IMR-90 (cell line): ENCODE results near the gene FGF9. TPM values are rescaled to one million over a fixed set of nuclear protein-coding genes. Genes with fewer than 3 reads are reported as not detected.

ENCODE experiments used
- ATAC-seq: fragments of 200-7000 bp; cut with Tn5 transposase; 2 replicates; pipeline ENCODE4 v1.9.1; 2020; ENCODE audit warnings: low read depth, mild to moderate bottlenecking, moderate library complexity
- BruUV-seq: library from RNA; stranded (reverse); fragments of 400-500 nt; replicated peaks from 2 replicates; lab custom pipeline; 2021; lab: Mats Ljungman, UMichigan
- CTCF ChIA-PET: fragments of 300-600 bp; formaldehyde crosslinking; extraction: SDS; loops from one replicate; lab custom pipeline; 2021; ENCODE audit warnings: antibody characterized with exemption; lab: Yijun Ruan, JAX
- POLR2A ChIA-PET: fragments of 300-600 bp; sonication (Branson Sonifier 250); formaldehyde crosslinking; loops from one replicate; lab custom pipeline; 2022; ENCODE audit warnings: antibody characterized with exemption; ENCODE audit not compliant: unreplicated experiment; lab: Charles Lee
- DNase-seq: peaks from one replicate; pipeline ENCODE4 v3.0.0; 2013
- H2AFZ ChIP-seq: replicated peaks from 2 replicates; pipeline ENCODE3; 2013; ENCODE audit warnings: low read length, mild to moderate bottlenecking; ENCODE audit not compliant: poor library complexity
- H2AK5ac ChIP-seq: 2 replicates; pipeline ENCODE4 v1.6.1; 2013; ENCODE audit warnings: low read depth, low read length, inconsistent platforms
- H2AK9ac ChIP-seq: replicated peaks from 2 replicates; pipeline ENCODE3; 2013; ENCODE audit warnings: mild to moderate bottlenecking, low read depth, low read length, moderate library complexity; ENCODE audit not compliant: poor library complexity
- H2BK120ac ChIP-seq: 2 replicates; pipeline ENCODE4 v1.6.1; 2013; ENCODE audit warnings: low read depth, low read length, inconsistent platforms
- H2BK15ac ChIP-seq: 3 replicates; pipeline ENCODE4 v1.6.1; 2013; ENCODE audit warnings: low read depth, low read length, inconsistent platforms
- H2BK20ac ChIP-seq: 2 replicates; pipeline ENCODE4 v1.6.1; 2013; ENCODE audit warnings: low read depth, mild to moderate bottlenecking, inconsistent platforms, low read length, moderate library complexity
- H2BK5ac ChIP-seq: 2 replicates; pipeline ENCODE4 v1.6.1; 2013; ENCODE audit warnings: mild to moderate bottlenecking, low read depth, low read length, inconsistent platforms; ENCODE audit not compliant: poor library complexity, severe bottlenecking
- H3K14ac ChIP-seq: replicated peaks from 2 replicates; pipeline ENCODE4 v1.6.1; 2013; ENCODE audit warnings: low read depth, low read length, inconsistent platforms
- H3K18ac ChIP-seq: 2 replicates; pipeline ENCODE4 v1.6.1; 2013; ENCODE audit warnings: low read depth, low read length, control low read depth
- H3K23ac ChIP-seq: 2 replicates; pipeline ENCODE4 v1.6.1; 2013; ENCODE audit warnings: low read depth, low read length, inconsistent platforms
- H3K27ac ChIP-seq: 2 replicates; pipeline ENCODE4 v1.5.1; 2013; ENCODE audit warnings: mild to moderate bottlenecking, control low read depth, low read length; ENCODE audit not compliant: insufficient read depth
- H3K27me3 ChIP-seq: 2 replicates; pipeline ENCODE4 v1.6.1; 2013; ENCODE audit warnings: low read length; ENCODE audit not compliant: control insufficient read depth, insufficient read depth
- H3K36me3 ChIP-seq: 2 replicates; pipeline ENCODE4 v1.6.1; 2013; ENCODE audit warnings: low read length, mixed read lengths; ENCODE audit not compliant: control insufficient read depth, insufficient read depth
- H3K4ac ChIP-seq: 2 replicates; pipeline ENCODE4 v1.6.1; 2013; ENCODE audit warnings: low read depth, low read length, inconsistent platforms
- H3K4me1 ChIP-seq: 2 replicates; pipeline ENCODE4 v1.6.1; 2013; ENCODE audit warnings: low read length, mixed read lengths; ENCODE audit not compliant: control insufficient read depth, insufficient read depth
- H3K4me2 ChIP-seq: 2 replicates; pipeline ENCODE4 v1.6.1; 2013; ENCODE audit warnings: low read depth, mild to moderate bottlenecking, control low read depth, low read length, moderate library complexity
- H3K4me3 ChIP-seq: 2 replicates; pipeline ENCODE4 v1.5.1; 2013; ENCODE audit warnings: low read depth, mild to moderate bottlenecking, control low read depth, low read length, moderate library complexity; ENCODE audit not compliant: insufficient read depth
- H3K56ac ChIP-seq: 2 replicates; pipeline ENCODE4 v1.6.1; 2013; ENCODE audit warnings: low read length, inconsistent platforms; ENCODE audit not compliant: insufficient read depth; ENCODE audit errors: extremely low read depth
- H3K79me1 ChIP-seq, 2 experiments: 2 replicates each; pipeline ENCODE4 v1.6.1; 2013; ENCODE audit warnings: low read length in 2 of 2, inconsistent platforms in 1 of 2, low read depth in 1 of 2
- H3K9ac ChIP-seq: 2 replicates; pipeline ENCODE4 v1.6.1; 2013; ENCODE audit warnings: low read depth, low read length, control low read depth
- H3K9me1 ChIP-seq: 2 replicates; pipeline ENCODE4 v1.6.1; 2013; ENCODE audit warnings: low read length, inconsistent platforms; ENCODE audit not compliant: insufficient read depth
- H3K9me3 ChIP-seq: 2 replicates; pipeline ENCODE4 v1.6.1; 2013; ENCODE audit warnings: low read length; ENCODE audit not compliant: control insufficient read depth, insufficient read depth
- H4K20me1 ChIP-seq: 2 replicates; pipeline ENCODE4 v1.6.1; 2013; ENCODE audit warnings: low read length, inconsistent platforms; ENCODE audit not compliant: insufficient read depth
- H4K5ac ChIP-seq: 2 replicates; pipeline ENCODE4 v1.6.1; 2013; ENCODE audit warnings: mild to moderate bottlenecking, low read depth, low read length, control low read depth
- H4K8ac ChIP-seq, 2 experiments: 2 replicates each; pipeline ENCODE4 v1.6.1; 2013; ENCODE audit warnings: low read depth in 2 of 2, low read length in 2 of 2, control low read depth in 1 of 2, inconsistent platforms in 1 of 2
- H4K91ac ChIP-seq: 2 replicates; pipeline ENCODE4 v1.6.1; 2013; ENCODE audit warnings: low read depth, low read length, inconsistent platforms; ENCODE audit not compliant: insufficient read depth
- BHLHE40 ChIP-seq: fragments of 150-350 bp; IDR thresholded peaks from 2 replicates; pipeline ENCODE4 v1.6.1; 2016; ENCODE audit warnings: mild to moderate bottlenecking, low read depth, low read length
- CEBPB ChIP-seq: IDR thresholded peaks from 2 replicates; pipeline ENCODE4 v1.6.1; 2012; ENCODE audit warnings: low read depth, low read length, improper control_type of control experiment
- MAFK ChIP-seq: IDR thresholded peaks from 2 replicates; pipeline ENCODE4 v1.6.1; 2012; ENCODE audit warnings: low read depth, low read length, improper control_type of control experiment
- MAZ ChIP-seq: IDR thresholded peaks from 2 replicates; pipeline ENCODE4 v1.6.1; 2012; ENCODE audit warnings: low read depth, mild to moderate bottlenecking, low read length, improper control_type of control experiment, moderate library complexity, borderline replicate concordance
- MXI1 ChIP-seq: IDR thresholded peaks from 2 replicates; pipeline ENCODE4 v1.6.1; 2012; ENCODE audit warnings: low read depth, mild to moderate bottlenecking, low read length, moderate library complexity, borderline replicate concordance
- POLR2A ChIP-seq: IDR thresholded peaks from 2 replicates; pipeline ENCODE4 v1.6.1; 2012; ENCODE audit warnings: mild to moderate bottlenecking, low read depth, low read length
- RCOR1 ChIP-seq: IDR thresholded peaks from 2 replicates; pipeline ENCODE4 v1.6.1; 2012; ENCODE audit warnings: mild to moderate bottlenecking, low read length, improper control_type of control experiment; ENCODE audit not compliant: insufficient replicate concordance
- RFX5 ChIP-seq: IDR thresholded peaks from 2 replicates; pipeline ENCODE4 v1.8.0; 2012; ENCODE audit warnings: low read depth, mild to moderate bottlenecking, low read length, moderate library complexity
- SMC3 ChIP-seq: fragments of 150-350 bp; IDR thresholded peaks from 2 replicates; pipeline ENCODE4 v1.6.1; 2016; ENCODE audit warnings: low read depth, mild to moderate bottlenecking, antibody characterized with exemption, low read length, moderate library complexity
- whole genome bisulfite sequencing, 2 experiments: methylation state at CpG; one replicate each; pipeline versions ENCODE4 v1.1.5 to v1.1.7; 2013; ENCODE audit warnings: missing lambda C conversion rate in 2 of 2; ENCODE audit not compliant: insufficient read length in 1 of 2; ENCODE audit errors: extremely low coverage in 2 of 2; 5-methylcytosine and 5-hydroxymethylcytosine counted together
- dilution Hi-C: fragments of 300-500 bp; cut with HindIII; formaldehyde crosslinking; loops from one replicate; pipeline ENCODE4 v1.14.3; 2018; ENCODE audit warnings: low sequenced_read_pairs; ENCODE audit not compliant: unreplicated experiment
- in situ Hi-C: fragments of 300-500 bp; cut with MboI; formaldehyde crosslinking; loops from 3 replicates; pipeline ENCODE4 v1.14.3; 2019; ENCODE audit warnings: low sequenced_read_pairs, inconsistent platforms, mixed read lengths
- intact Hi-C: fragments of 100-400 bp; cut with micrococcal nuclease; formaldehyde crosslinking; loops from 2 replicates; pipeline ENCODE4 v1.10.0; 2022
- polyA plus RNA-seq, 3 experiments: library from polyadenylated mRNA; depleted of rRNA; stranded (reverse); fragments of >200 nt; gene quantifications; 2 replicates each; pipeline ENCODE4 v1.2.3, GENCODE V29; 2012; ENCODE audit warnings: low replicate concordance in 1 of 3
- total RNA-seq: library from RNA; depleted of rRNA; stranded (reverse); fragments of >200 nt; gene quantifications from 2 replicates; pipeline ENCODE4 v1.2.3, GENCODE V29; 2012
- TF ChIP-seq, protein P1 (sequence below): fragments of 150-350 bp; IDR thresholded peaks from 2 replicates; pipeline ENCODE4 v1.6.1; 2016; ENCODE audit warnings: low read depth, mild to moderate bottlenecking, low read length, moderate library complexity, borderline replicate concordance
- TF ChIP-seq, protein P2 (sequence below): conservative IDR thresholded peaks from 2 replicates; pipeline ENCODE4 v1.5.1; 2012; ENCODE audit warnings: mild to moderate bottlenecking, low read depth, low read length, improper control_type of control experiment

The FGF9 gene
- total and polyA plus RNA-seq, 2 of the 4 experiments (the other 2 are of a cell fraction), result under 0.01 to 0.05 TPM

DNA sequence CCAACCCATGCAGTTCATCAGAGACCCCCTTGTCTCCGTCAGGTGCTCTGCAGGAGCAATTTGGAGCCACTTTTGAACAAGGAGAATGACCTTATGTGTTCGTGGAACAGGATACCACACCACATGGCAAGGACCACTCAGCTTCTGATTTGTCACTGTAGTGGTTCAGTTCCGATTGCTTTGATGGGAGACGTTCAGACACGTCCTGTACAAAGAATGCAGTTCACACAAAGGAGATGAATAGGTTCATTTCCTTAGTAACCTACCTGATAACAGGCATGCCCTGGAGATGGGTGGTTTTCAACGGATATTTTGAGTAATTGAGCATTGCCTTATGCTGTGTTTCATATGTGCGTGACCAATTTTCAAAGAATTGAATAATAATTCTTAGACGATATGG is 17.2 kb downstream of the FGF9 start:
- Histone ChIP-seq H3K27ac (no peak overlapping the region), H4K91ac (no peak overlapping the region), H4K8ac (no peak overlapping the region), H3K23ac (no peak overlapping the region), H2BK15ac (no peak overlapping the region), H2BK5ac (no peak overlapping the region), H3K4me1 (peaks cover 10% of the 10 kb centered on the region), H3K79me1 (no peaks in the 10 kb centered on the region), H3K9ac (no peak overlapping the region), H2AK9ac (no peak overlapping the region), H2BK120ac (no peak overlapping the region), H3K4ac (no peak overlapping the region), H3K56ac (no peak overlapping the region), H3K27me3 (peaks cover 15% of the 10 kb centered on the region), H3K4me3 (no peak overlapping the region), H3K18ac (no peak overlapping the region), H3K9me1 (peaks cover 13% of the 10 kb centered on the region), H3K4me2 (no peak overlapping the region), H4K5ac (no peak overlapping the region), H3K14ac (no peak overlapping the region), H2AFZ (no peak overlapping the region), H4K20me1 (no peaks in the 10 kb centered on the region), H3K36me3 (peaks cover 2% of the 10 kb centered on the region; the same call in 1 of the 2 replicates), H2BK20ac (no peak overlapping the region), H2AK5ac (no peak overlapping the region), H3K9me3 (no peaks in the 10 kb centered on the region)
- TF ChIP-seq MAFK (no peak), CEBPB (no peak), SMC3 (no peak), RFX5 (no peak), BHLHE40 (no peak), POLR2A (no peak), MAZ (no peak), RCOR1 (no peak), MXI1 (no peak)
- TF ChIP-seq, protein P1, sequence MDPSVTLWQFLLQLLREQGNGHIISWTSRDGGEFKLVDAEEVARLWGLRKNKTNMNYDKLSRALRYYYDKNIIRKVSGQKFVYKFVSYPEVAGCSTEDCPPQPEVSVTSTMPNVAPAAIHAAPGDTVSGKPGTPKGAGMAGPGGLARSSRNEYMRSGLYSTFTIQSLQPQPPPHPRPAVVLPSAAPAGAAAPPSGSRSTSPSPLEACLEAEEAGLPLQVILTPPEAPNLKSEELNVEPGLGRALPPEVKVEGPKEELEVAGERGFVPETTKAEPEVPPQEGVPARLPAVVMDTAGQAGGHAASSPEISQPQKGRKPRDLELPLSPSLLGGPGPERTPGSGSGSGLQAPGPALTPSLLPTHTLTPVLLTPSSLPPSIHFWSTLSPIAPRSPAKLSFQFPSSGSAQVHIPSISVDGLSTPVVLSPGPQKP, result no peak
- TF ChIP-seq, protein P2, sequence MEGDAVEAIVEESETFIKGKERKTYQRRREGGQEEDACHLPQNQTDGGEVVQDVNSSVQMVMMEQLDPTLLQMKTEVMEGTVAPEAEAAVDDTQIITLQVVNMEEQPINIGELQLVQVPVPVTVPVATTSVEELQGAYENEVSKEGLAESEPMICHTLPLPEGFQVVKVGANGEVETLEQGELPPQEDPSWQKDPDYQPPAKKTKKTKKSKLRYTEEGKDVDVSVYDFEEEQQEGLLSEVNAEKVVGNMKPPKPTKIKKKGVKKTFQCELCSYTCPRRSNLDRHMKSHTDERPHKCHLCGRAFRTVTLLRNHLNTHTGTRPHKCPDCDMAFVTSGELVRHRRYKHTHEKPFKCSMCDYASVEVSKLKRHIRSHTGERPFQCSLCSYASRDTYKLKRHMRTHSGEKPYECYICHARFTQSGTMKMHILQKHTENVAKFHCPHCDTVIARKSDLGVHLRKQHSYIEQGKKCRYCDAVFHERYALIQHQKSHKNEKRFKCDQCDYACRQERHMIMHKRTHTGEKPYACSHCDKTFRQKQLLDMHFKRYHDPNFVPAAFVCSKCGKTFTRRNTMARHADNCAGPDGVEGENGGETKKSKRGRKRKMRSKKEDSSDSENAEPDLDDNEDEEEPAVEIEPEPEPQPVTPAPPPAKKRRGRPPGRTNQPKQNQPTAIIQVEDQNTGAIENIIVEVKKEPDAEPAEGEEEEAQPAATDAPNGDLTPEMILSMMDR, result no peak
- no TSS peak for BruUV-seq
- no peak for ATAC-seq
- POLR2A ChIA-PET, result no interaction called here
- in situ Hi-C loops (no loop called here), intact Hi-C loops (no loop called here), dilution Hi-C loops (no loop called here)
- CTCF ChIA-PET, result no interaction called here
- 63% methylated on average over 1 of the region's 8 CpGs; no CpG with 5 or more reads in 1 of the 2 experiments for WGBS, 2 experiments
- no peak for DNase-seq
